ENCODE results near the gene KCNE3. TPM values are rescaled to one million over a fixed set of nuclear protein-coding genes. Genes with fewer than 3 reads are reported as not detected.

Gene KCNE3
- polyA plus RNA-seq, 1 donor (not counting 4 experiments of a cell fraction or from before 2014, with no cell fraction given), result not detected

- FAIRE-seq (no peak), DNase-seq (ENCODE audit: low read depth, low spot score) (no peak)
- Histone ChIP-seq H3K4me1 (ENCODE audit: control insufficient read depth, extremely low read depth, insufficient read depth, low read length) (peaks cover 3% of the 10 kb centered on the region), H3K79me2 (ENCODE audit: control insufficient read depth, insufficient read depth, low read length) (no peaks in the 10 kb centered on the region), H3K27me3 (ENCODE audit: control insufficient read depth, extremely low read depth, insufficient read depth, low read length) (peaks cover 14% of the 10 kb centered on the region), H4K20me1 (ENCODE audit: control insufficient read depth, extremely low read depth, insufficient read depth, low read length) (no peaks in the 10 kb centered on the region), H3K27ac (ENCODE audit: control insufficient read depth, insufficient read depth, low read length) (no peak overlapping the region), H3K4me2 (ENCODE audit: control insufficient read depth, extremely low read depth, insufficient read depth, low read depth, low read length) (no peak overlapping the region), H3K36me3 (ENCODE audit: control insufficient read depth in 2 of 2, extremely low read depth in 1 of 2, insufficient read depth in 2 of 2, low read length in 2 of 2) (no peaks in the 10 kb centered on the region), H3K9me1 (ENCODE audit: control insufficient read depth, extremely low read depth, insufficient read depth, low read length) (no peaks in the 10 kb centered on the region), H3K9ac (ENCODE audit: control insufficient read depth, extremely low read depth, insufficient read depth, low read length) (no peak overlapping the region), H3K4me3 (ENCODE audit: control insufficient read depth in 2 of 3, extremely low read depth in 1 of 3, insufficient read depth in 2 of 3, low read depth in 1 of 3, low read length in 3 of 3) (no peak overlapping the region), H2AFZ (ENCODE audit: control insufficient read depth, low read length) (no peak overlapping the region), H3K9me3 (ENCODE audit: control insufficient read depth, low read depth, low read length) (no peaks in the 10 kb centered on the region)
- no peak for TF ChIP-seq EZH2 (IDR thresholded peaks at IDR 0.05; ENCODE audit: low read length)
- TF ChIP-seq, protein P1, sequence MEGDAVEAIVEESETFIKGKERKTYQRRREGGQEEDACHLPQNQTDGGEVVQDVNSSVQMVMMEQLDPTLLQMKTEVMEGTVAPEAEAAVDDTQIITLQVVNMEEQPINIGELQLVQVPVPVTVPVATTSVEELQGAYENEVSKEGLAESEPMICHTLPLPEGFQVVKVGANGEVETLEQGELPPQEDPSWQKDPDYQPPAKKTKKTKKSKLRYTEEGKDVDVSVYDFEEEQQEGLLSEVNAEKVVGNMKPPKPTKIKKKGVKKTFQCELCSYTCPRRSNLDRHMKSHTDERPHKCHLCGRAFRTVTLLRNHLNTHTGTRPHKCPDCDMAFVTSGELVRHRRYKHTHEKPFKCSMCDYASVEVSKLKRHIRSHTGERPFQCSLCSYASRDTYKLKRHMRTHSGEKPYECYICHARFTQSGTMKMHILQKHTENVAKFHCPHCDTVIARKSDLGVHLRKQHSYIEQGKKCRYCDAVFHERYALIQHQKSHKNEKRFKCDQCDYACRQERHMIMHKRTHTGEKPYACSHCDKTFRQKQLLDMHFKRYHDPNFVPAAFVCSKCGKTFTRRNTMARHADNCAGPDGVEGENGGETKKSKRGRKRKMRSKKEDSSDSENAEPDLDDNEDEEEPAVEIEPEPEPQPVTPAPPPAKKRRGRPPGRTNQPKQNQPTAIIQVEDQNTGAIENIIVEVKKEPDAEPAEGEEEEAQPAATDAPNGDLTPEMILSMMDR (optimal IDR thresholded peaks at IDR 0.05 in 1 of 3, IDR thresholded peaks at IDR 0.05 in 1 of 3, conservative IDR thresholded peaks at IDR 0.05 in 1 of 3; ENCODE audit: extremely low read depth in 1 of 3, insufficient read depth in 2 of 3, low read length in 3 of 3), result no peak
- dilution Hi-C loops (cut with MboI; ENCODE audit: extremely low pct_ligation_motif_present, low sequenced_read_pairs), result no loop called here
Measured at GRCh38 chr11:74460065-74460464, 7.3 kb downstream of the KCNE3 start.

- Histone ChIP-seq H2AFZ (ENCODE audit: control insufficient read depth, low read length) (no peak overlapping the region), H4K20me1 (ENCODE audit: control insufficient read depth, extremely low read depth, insufficient read depth, low read length) (no peaks in the 10 kb centered on the region), H3K9me1 (ENCODE audit: control insufficient read depth, extremely low read depth, insufficient read depth, low read length) (no peaks in the 10 kb centered on the region), H3K9me3 (ENCODE audit: control insufficient read depth, low read depth, low read length) (no peaks in the 10 kb centered on the region), H3K79me2 (ENCODE audit: control insufficient read depth, insufficient read depth, low read length) (no peaks in the 10 kb centered on the region), H3K4me1 (ENCODE audit: control insufficient read depth, extremely low read depth, insufficient read depth, low read length) (peaks cover 3% of the 10 kb centered on the region), H3K27ac (ENCODE audit: control insufficient read depth, insufficient read depth, low read length) (no peak overlapping the region), H3K36me3 (ENCODE audit: control insufficient read depth in 2 of 2, extremely low read depth in 1 of 2, insufficient read depth in 2 of 2, low read length in 2 of 2) (no peaks in the 10 kb centered on the region), H3K4me2 (ENCODE audit: control insufficient read depth, extremely low read depth, insufficient read depth, low read depth, low read length) (no peak overlapping the region), H3K4me3 (ENCODE audit: control insufficient read depth in 2 of 3, extremely low read depth in 1 of 3, insufficient read depth in 2 of 3, low read depth in 1 of 3, low read length in 3 of 3) (no peak overlapping the region), H3K9ac (ENCODE audit: control insufficient read depth, extremely low read depth, insufficient read depth, low read length) (no peak overlapping the region), H3K27me3 (ENCODE audit: control insufficient read depth, extremely low read depth, insufficient read depth, low read length) (peaks cover 14% of the 10 kb centered on the region)
- TF ChIP-seq EZH2 (IDR thresholded peaks at IDR 0.05; ENCODE audit: low read length), result no peak
- FAIRE-seq, result no peak
- no peak for DNase-seq (ENCODE audit: low read depth, low spot score)
- dilution Hi-C loops (cut with MboI; ENCODE audit: extremely low pct_ligation_motif_present, low sequenced_read_pairs), result no loop called here
Measured at GRCh38 chr11:74459584-74459983, 7.8 kb downstream of the KCNE3 start.

DNA sequence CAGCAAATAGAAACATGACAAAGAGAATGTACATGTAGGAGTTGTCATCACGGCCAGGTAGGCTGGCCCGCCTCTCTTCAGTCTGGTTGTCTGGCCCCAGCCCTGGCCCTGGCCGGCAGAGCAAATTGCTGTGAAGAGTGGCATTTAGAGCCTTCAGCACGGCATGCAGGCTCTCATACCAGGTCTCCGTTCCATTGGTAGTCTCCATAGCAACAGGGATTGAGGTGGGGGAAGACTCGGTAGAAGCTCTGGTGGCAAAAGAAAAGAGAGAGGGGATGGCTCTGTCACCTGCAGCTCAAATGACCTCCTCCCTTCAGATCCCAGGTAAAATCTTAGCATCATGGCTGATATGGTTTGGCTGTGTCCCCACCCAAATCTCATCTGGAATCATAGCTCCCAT, 10.0 kb downstream of the KCNE3 start:
- no peak for FAIRE-seq
- dilution Hi-C loops (cut with MboI; ENCODE audit: extremely low pct_ligation_motif_present, low sequenced_read_pairs), result no loop called here

More for the DNA sequence above, 10.0 kb downstream of the KCNE3 start:
- no peak overlapping the region for H3K4me2 ChIP-seq (ENCODE audit: control insufficient read depth, extremely low read depth, insufficient read depth, low read depth, low read length)
- no peak overlapping the region for H3K9ac ChIP-seq (ENCODE audit: control insufficient read depth, extremely low read depth, insufficient read depth, low read length)
- no peak overlapping the region for H2AFZ ChIP-seq (ENCODE audit: control insufficient read depth, low read length)
- no peaks in the 10 kb centered on the region for H3K36me3 ChIP-seq (ENCODE audit: control insufficient read depth in 2 of 2, extremely low read depth in 1 of 2, insufficient read depth in 2 of 2, low read length in 2 of 2)
- no peak overlapping the region for H3K27ac ChIP-seq (ENCODE audit: control insufficient read depth, insufficient read depth, low read length)
- no peaks in the 10 kb centered on the region for H4K20me1 ChIP-seq (ENCODE audit: control insufficient read depth, extremely low read depth, insufficient read depth, low read length)
- H3K4me3 ChIP-seq (ENCODE audit: control insufficient read depth in 2 of 3, extremely low read depth in 1 of 3, insufficient read depth in 2 of 3, low read depth in 1 of 3, low read length in 3 of 3), result no peak overlapping the region
- no peaks in the 10 kb centered on the region for H3K9me1 ChIP-seq (ENCODE audit: control insufficient read depth, extremely low read depth, insufficient read depth, low read length)
- no peaks in the 10 kb centered on the region for H3K79me2 ChIP-seq (ENCODE audit: control insufficient read depth, insufficient read depth, low read length)
- peaks cover 1% of the 10 kb centered on the region for H3K27me3 ChIP-seq (ENCODE audit: control insufficient read depth, extremely low read depth, insufficient read depth, low read length)
- TF ChIP-seq EZH2 (IDR thresholded peaks at IDR 0.05; ENCODE audit: low read length), result no peak
- TF ChIP-seq, protein P1 (optimal IDR thresholded peaks at IDR 0.05 in 1 of 3, IDR thresholded peaks at IDR 0.05 in 1 of 3, conservative IDR thresholded peaks at IDR 0.05 in 1 of 3; ENCODE audit: extremely low read depth in 1 of 3, insufficient read depth in 2 of 3, low read length in 3 of 3), result no peak
- DNase-seq (ENCODE audit: low read depth, low spot score), result no peak
- peaks cover 3% of the 10 kb centered on the region for H3K4me1 ChIP-seq (ENCODE audit: control insufficient read depth, extremely low read depth, insufficient read depth, low read length)
- H3K9me3 ChIP-seq (ENCODE audit: control insufficient read depth, low read depth, low read length), result no peaks in the 10 kb centered on the region

All from keratinocyte (primary cell).